HG03575 (cell line): ENCODE measurements around the gene GPC6.

ENCODE experiments used
- ATAC-seq: cut with Tn5 transposase; IDR thresholded peaks from one replicate; pipeline ENCODE4 v1.9.1; 2021; ENCODE audit not compliant: unreplicated experiment, insufficient number of reproducible peaks, low FRiP score; ENCODE audit errors: extremely low read depth

The GPC6 gene

GRCh38 chr13:94416454-94417080 lies 1190.0 kb downstream of the GPC6 start:
- ATAC-seq, result no peak

- ATAC-seq, result no peak
Measured at GRCh38 chr13:94417294-94417693, 1190.7 kb downstream of the GPC6 start.

- peak; percentile 43 for ATAC-seq
Measured at GRCh38 chr13:94419304-94419924, 1192.8 kb downstream of the GPC6 start.

GRCh38 chr13:94419925-94420305 lies 1193.3 kb downstream of the GPC6 start:
- no peak for ATAC-seq

- no peak for ATAC-seq
Measured at GRCh38 chr13:94427313-94427953, 1200.8 kb downstream of the GPC6 start.

GRCh38 chr13:94431574-94431973 lies 1205.0 kb downstream of the GPC6 start:
- ATAC-seq, result no peak

GRCh38 chr13:94431987-94432386 lies 1205.4 kb downstream of the GPC6 start:
- ATAC-seq, result no peak

- ATAC-seq, result peak; percentile 56
Measured at GRCh38 chr13:94433055-94433961, 1206.7 kb downstream of the GPC6 start.

GRCh38 chr13:94435604-94436226 lies 1209.1 kb downstream of the GPC6 start:
- ATAC-seq, result no peak

GRCh38 chr13:94444826-94445225 lies 1218.2 kb downstream of the GPC6 start:
- ATAC-seq, result no peak

GRCh38 chr13:94454334-94454733 lies 1227.7 kb downstream of the GPC6 start:
- no peak for ATAC-seq

GRCh38 chr13:94454906-94455305 lies 1228.3 kb downstream of the GPC6 start:
- ATAC-seq, result no peak

- ATAC-seq, result no peak
Measured at GRCh38 chr13:94455414-94455813, 1228.8 kb downstream of the GPC6 start.
